Measurements from ENCODE around the gene SIPA1. TPM values are rescaled to one million over a fixed set of nuclear protein-coding genes. Genes with fewer than 3 reads are reported as not detected.
"Not testable (repeated sequence)": the region's sequence is repeated elsewhere in the genome, so short reads cannot be mapped to it uniquely, and the experiment has no call there.

Gene SIPA1
- total and polyA plus RNA-seq, 2 of the 8 experiments (the other 6 are each of a cell fraction or from before 2014, with no cell fraction given) = 35.3 to 72.2 TPM

GRCh38 chr11:65691847-65692246 lies 53.9 kb downstream of the SIPA1 start:
- H4K8ac ChIP-seq (ENCODE audit: extremely low read depth, insufficient read depth, low read length); FAIRE-seq; H2AK5ac ChIP-seq (ENCODE audit: low read depth, low read length); H3K18ac ChIP-seq (ENCODE audit: extremely low read depth, low read length); H3K4me1 ChIP-seq (replicated peaks in 1 of 4; ENCODE audit: control insufficient read depth in 3 of 4, insufficient read depth in 4 of 4, low read length in 3 of 4); H3K14ac ChIP-seq (ENCODE audit: insufficient read length); H2BK12ac ChIP-seq (ENCODE audit: low read depth, low read length); H3K79me2 ChIP-seq (ENCODE audit: control insufficient read depth in 1 of 2, insufficient read depth in 2 of 2, low read length in 2 of 2); H3K23ac ChIP-seq (ENCODE audit: insufficient read length); H3K4ac ChIP-seq (replicated peaks; ENCODE audit: insufficient read length, low read depth, low read length); H3K27ac ChIP-seq (ENCODE audit: low read depth, low read length); H2BK120ac ChIP-seq (replicated peaks; ENCODE audit: low read depth, low read length); H4K20me1 ChIP-seq (replicated peaks in 1 of 2; ENCODE audit: control insufficient read depth in 1 of 2, insufficient read depth in 2 of 2, low read length in 2 of 2); H3K9me3 ChIP-seq (ENCODE audit: insufficient read depth in 2 of 2, low read depth in 1 of 2, low read length in 1 of 2); H4K5ac ChIP-seq (ENCODE audit: insufficient read length, low read depth, low read length); H3K23me2 ChIP-seq (ENCODE audit: low read depth, low read length); H3K27me3 ChIP-seq (replicated peaks in 1 of 4; ENCODE audit: control insufficient read depth in 3 of 4, extremely low read depth in 1 of 4, insufficient read depth in 3 of 4, low read length in 3 of 4); H4K91ac ChIP-seq (replicated peaks; ENCODE audit: insufficient read length, low read length); H3K36me3 ChIP-seq (ENCODE audit: control insufficient read depth in 2 of 4, insufficient read depth in 4 of 4, low read length in 3 of 4); POLR2A ChIA-PET (ENCODE audit: partially characterized antibody); H2BK20ac ChIP-seq (ENCODE audit: low read length); H2BK15ac ChIP-seq (ENCODE audit: low read length); H3K56ac ChIP-seq (replicated peaks; ENCODE audit: insufficient read length, low read depth, low read length); H3K4me3 ChIP-seq (ENCODE audit: extremely low read depth in 1 of 4, insufficient read depth in 2 of 4, low read depth in 3 of 4, low read length in 4 of 4); DNase-seq (ENCODE audit: low read depth in 1 of 2, low spot score in 2 of 2); H3K9ac ChIP-seq (replicated peaks in 1 of 4; ENCODE audit: extremely low read depth in 1 of 4, low read depth in 3 of 4, low read length in 3 of 4); H2AFZ ChIP-seq (ENCODE audit: low read length); H3K4me2 ChIP-seq (ENCODE audit: insufficient read depth in 1 of 2, low read depth in 2 of 2, low read length in 2 of 2); H3K79me1 ChIP-seq (ENCODE audit: low read depth, low read length); H2BK5ac ChIP-seq (ENCODE audit: low read depth, low read length): not testable (repeated sequence)
- CTCF ChIA-PET (ENCODE audit: partially characterized antibody) = interaction anchor here (0.6 to 2.1 kb wide), 3 partner anchors 11 to 1586 kb away, joined by 3 to 10 read pairs (median 3); no protein-coding TSS in a partner anchor
- WGBS, 2 experiments (ENCODE audit: extremely low coverage in 1 of 2, insufficient coverage in 1 of 2, insufficient read length in 1 of 2, insufficient replicate concordance in 2 of 2, low coverage in 1 of 2, low lambda C conversion rate in 2 of 2, missing lambda C conversion rate in 1 of 2) = 86% methylated on average over 8 of the region's 8 CpGs; no CpG with 5 or more reads in 1 of the 2 experiments

All from H1 (cell line).